NCI-H128 (cell line): ENCODE measurements around the gene GADL1.

Source experiments
- DNase-seq: peaks from one replicate; lab custom pipeline; 2025; ENCODE audit not compliant: unreplicated experiment; lab: John Stamatoyannopoulos, UW

GADL1 gene

GRCh38 chr3:30894521-30895251, at the start of gene GADL1:
Gene GADL1 (minus strand): TSS chr3:30894661. CDS start chr3:30894614, 47 bp downstream.
- DNase-seq: peak; percentile 10

GRCh38 chr3:30944124-30944523, 49.7 kb upstream of the GADL1 start:
- no peak for DNase-seq

- DNase-seq: no peak
Observed at GRCh38 chr3:30943206-30943605, 48.7 kb upstream of the GADL1 start.

- no peak for DNase-seq
Observed at GRCh38 chr3:30941342-30941741, 46.9 kb upstream of the GADL1 start.

- DNase-seq: no peak
Observed at GRCh38 chr3:30940740-30941139, 46.3 kb upstream of the GADL1 start.

- DNase-seq: no peak
Observed at GRCh38 chr3:30934208-30934550, 39.7 kb upstream of the GADL1 start.

- peak; percentile 56 for DNase-seq
Observed at GRCh38 chr3:30933478-30934207, 39.2 kb upstream of the GADL1 start.

GRCh38 chr3:30932513-30933098, 38.1 kb upstream of the GADL1 start:
- DNase-seq: no peak

- no peak for DNase-seq
Observed at GRCh38 chr3:30924763-30925162, 30.3 kb upstream of the GADL1 start.

GRCh38 chr3:30919564-30919963, 25.1 kb upstream of the GADL1 start:
- DNase-seq: no peak

GRCh38 chr3:30918761-30919160, 24.3 kb upstream of the GADL1 start:
- DNase-seq: no peak

GRCh38 chr3:30915782-30916181, 21.3 kb upstream of the GADL1 start:
- no peak for DNase-seq

GRCh38 chr3:30914696-30915095, 20.2 kb upstream of the GADL1 start:
- DNase-seq: no peak

- no peak for DNase-seq
Observed at GRCh38 chr3:30913176-30913575, 18.7 kb upstream of the GADL1 start.

- DNase-seq: no peak
Observed at GRCh38 chr3:30912301-30912700, 17.8 kb upstream of the GADL1 start.

- no peak for DNase-seq
Observed at GRCh38 chr3:30908456-30909037, 14.1 kb upstream of the GADL1 start.

- no peak for DNase-seq
Observed at GRCh38 chr3:30904996-30905395, 10.5 kb upstream of the GADL1 start.

- no peak for DNase-seq
Observed at GRCh38 chr3:30895329-30895728, 868 bp upstream of the GADL1 start.

GRCh38 chr3:30893678-30894325, 659 bp downstream of the GADL1 start:
- no peak for DNase-seq

GRCh38 chr3:30890907-30891306, 3.6 kb downstream of the GADL1 start:
- no peak for DNase-seq

GRCh38 chr3:30886888-30887287, 7.6 kb downstream of the GADL1 start:
- DNase-seq: no peak
